Endothelial cell of umbilical vein (primary cell): Measurements from ENCODE around the gene ANKIB1. TPM values are rescaled to one million over a fixed set of nuclear protein-coding genes. Genes with fewer than 3 reads are reported as not detected.

Source experiments
- BruUV-seq: library from RNA; stranded (reverse); fragments of 400-500 nt; replicated peaks from 2 replicates; lab custom pipeline; 2021; lab: Mats Ljungman, UMichigan
- CTCF ChIA-PET: fragments of 300-600, 350-600 bp; sonication (Branson Sonifier 250); formaldehyde crosslinking; loops from one replicate; lab custom pipeline; 2021; ENCODE audit warnings: antibody characterized with exemption, inconsistent platforms; lab: Charles Lee
- POLR2A ChIA-PET: fragments of 300-600, 350-600 bp; sonication (Branson Sonifier 250); formaldehyde crosslinking; loops from one replicate; lab custom pipeline; 2021; ENCODE audit warnings: antibody characterized with exemption, inconsistent platforms; lab: Charles Lee
- DNase-seq: peaks from one replicate; pipeline ENCODE4 v3.0.0-alpha.2; 2011; ENCODE audit warnings: low read depth, low spot score
- FAIRE-seq: peaks from 2 replicates; lab custom pipeline; 2011; peaks lifted over from hg19 to GRCh38; lab: Jason Lieb, UNC
- H2AFZ ChIP-seq: 2 replicates; pipeline ENCODE4 v1.6.0; 2012; ENCODE audit warnings: low read depth, low read length, control low read depth, inconsistent platforms
- H3K27ac ChIP-seq: 2 replicates; pipeline ENCODE4 v1.5.1; 2011; ENCODE audit warnings: low read depth, mild to moderate bottlenecking, control low read depth, low read length, moderate library complexity; ENCODE audit not compliant: insufficient read depth
- H3K27me3 ChIP-seq, 2 experiments: 2 replicates each; pipeline versions ENCODE4 v1.6.0 to v1.6.1; 2011; ENCODE audit warnings: low read length in 2 of 2, mixed read lengths in 1 of 2; ENCODE audit not compliant: control insufficient read depth in 2 of 2, insufficient read depth in 2 of 2
- H3K36me3 ChIP-seq, 2 experiments: 2 replicates in 1 of 2; 3 replicates in 1 of 2; pipeline ENCODE4 v1.5.1; 2011; ENCODE audit warnings: low read length in 2 of 2, mild to moderate bottlenecking in 1 of 2, moderate library complexity in 1 of 2; ENCODE audit not compliant: control insufficient read depth in 2 of 2, insufficient read depth in 2 of 2; ENCODE audit errors: extremely low read depth in 1 of 2
- H3K4me1 ChIP-seq: 3 replicates; pipeline ENCODE4 v1.5.1; 2011; ENCODE audit warnings: mild to moderate bottlenecking, low read length; ENCODE audit not compliant: control insufficient read depth, insufficient read depth; ENCODE audit errors: extremely low read depth
- H3K4me2 ChIP-seq: 2 replicates; pipeline ENCODE4 v1.6.1; 2011; ENCODE audit warnings: low read length, control low read depth, mixed read lengths; ENCODE audit not compliant: insufficient read depth
- H3K4me3 ChIP-seq, 3 experiments: fragments of 200-600 bp in 1 of 3; sonication (generic), shearing (Covaris generic) in 1 of 3; replicated peaks in 1 of 3; 2 replicates each; pipeline ENCODE4 v1.5.1; 2011 to 2016; ENCODE audit warnings: control low read depth in 3 of 3, low read length in 3 of 3, mild to moderate bottlenecking in 2 of 3, inconsistent platforms in 1 of 3, low read depth in 1 of 3, moderate library complexity in 1 of 3; ENCODE audit not compliant: insufficient read depth in 1 of 3
- H3K79me2 ChIP-seq: 2 replicates; pipeline ENCODE4 v1.6.0; 2012; ENCODE audit warnings: low read length, inconsistent platforms; ENCODE audit not compliant: control insufficient read depth, insufficient read depth
- H3K9ac ChIP-seq: replicated peaks from 2 replicates; pipeline ENCODE3; 2011; ENCODE audit warnings: low read length, control low read depth; ENCODE audit not compliant: insufficient read depth; ENCODE audit errors: extremely low read depth
- H3K9me1 ChIP-seq: replicated peaks from 3 replicates; pipeline ENCODE4 v1.6.0; 2011; ENCODE audit warnings: mild to moderate bottlenecking, low read length; ENCODE audit not compliant: control insufficient read depth, insufficient read depth; ENCODE audit errors: extremely low read depth
- H3K9me3 ChIP-seq: replicated peaks from 2 replicates; pipeline ENCODE4 v1.5.1; 2012; ENCODE audit warnings: low read length, inconsistent platforms; ENCODE audit not compliant: control insufficient read depth, insufficient read depth
- H4K20me1 ChIP-seq: replicated peaks from 2 replicates; pipeline ENCODE3; 2011; ENCODE audit warnings: mild to moderate bottlenecking, low read length; ENCODE audit not compliant: control insufficient read depth, insufficient read depth; ENCODE audit errors: extremely low read depth
- CTCF ChIP-seq, 2 donors: IDR thresholded peaks; 1 replicate in 1 of 2; 2 replicates in 1 of 2; pipeline ENCODE4 v1.5.1; 2011; ENCODE audit warnings: low read length in 2 of 2, mild to moderate bottlenecking in 2 of 2, moderate library complexity in 2 of 2, control low read depth in 1 of 2, inconsistent platforms in 1 of 2, low read depth in 1 of 2; ENCODE audit not compliant: insufficient read depth in 1 of 2; ENCODE audit errors: extremely low read depth in 1 of 2
- EZH2 ChIP-seq: IDR thresholded peaks from 2 replicates; pipeline ENCODE4 v1.6.1; 2012; ENCODE audit warnings: borderline replicate concordance, low read depth, mild to moderate bottlenecking, moderate library complexity, low read length, inconsistent platforms; ENCODE audit not compliant: severe bottlenecking
- FOS ChIP-seq: IDR thresholded peaks from 2 replicates; pipeline ENCODE4 v1.6.1; 2011; ENCODE audit warnings: mild to moderate bottlenecking, low read length, moderate library complexity, borderline replicate concordance; ENCODE audit not compliant: insufficient read depth
- GATA2 ChIP-seq: IDR thresholded peaks from 2 replicates; pipeline ENCODE4 v1.7.0; 2011; ENCODE audit warnings: low read depth, mild to moderate bottlenecking, moderate library complexity, mixed read lengths, low read length; ENCODE audit not compliant: insufficient read length, insufficient read depth
- JUN ChIP-seq: IDR thresholded peaks from 2 replicates; pipeline ENCODE4 v1.6.1; 2011; ENCODE audit warnings: borderline replicate concordance, low read depth; ENCODE audit not compliant: insufficient read length, insufficient read depth
- MYC ChIP-seq: IDR thresholded peaks from one replicate; pipeline ENCODE4 v1.6.1; 2011; ENCODE audit warnings: mild to moderate bottlenecking, low read depth, low read length
- POLR2A ChIP-seq: IDR thresholded peaks from 2 replicates; pipeline ENCODE4 v1.6.1; 2012; ENCODE audit warnings: low read depth, mild to moderate bottlenecking, control low read depth, low read length
- POLR2AphosphoS5 ChIP-seq: IDR thresholded peaks from 2 replicates; pipeline ENCODE4 v1.6.1; 2012; ENCODE audit warnings: low read depth, mild to moderate bottlenecking, control low read depth, low read length, moderate library complexity; ENCODE audit not compliant: insufficient read depth
- dilution Hi-C: fragments of 300-500 bp; cut with MboI; formaldehyde crosslinking; loops from one replicate; pipeline ENCODE4 v1.15.0; 2019; ENCODE audit warnings: low sequenced_read_pairs; ENCODE audit not compliant: extremely low pct_ligation_motif_present
- intact Hi-C: fragments of 100-400 bp; cut with micrococcal nuclease; formaldehyde crosslinking; loops from one replicate; pipeline ENCODE4 v1.10.0; 2022
- polyA plus RNA-seq, 4 experiments: library from polyadenylated mRNA; depleted of rRNA in 3 of 4; stranded (reverse) in 3 of 4; unstranded in 1 of 4; fragments of >200 nt; gene quantifications; 2 replicates each; pipeline versions ENCODE4 v1.2.1 to v1.2.3, GENCODE V29; 2011 to 2012; ENCODE audit warnings: missing spikeins in 1 of 4
- total RNA-seq: library from RNA; stranded (reverse); gene quantifications from 2 replicates; pipeline ENCODE4 v1.2.3, GENCODE V29; 2021
- TF ChIP-seq, protein P1 (sequence below): IDR thresholded peaks from 2 replicates; pipeline ENCODE4 v1.6.1; 2011; ENCODE audit not compliant: insufficient read depth, insufficient read length

ANKIB1 gene
- total and polyA plus RNA-seq, 2 donors (not counting 3 experiments of a cell fraction or from before 2014, with no cell fraction given), result 16.9 to 56.5 TPM

GRCh38 chr7:92333866-92334265 is 88.1 kb downstream of the ANKIB1 start:
- no peaks in the 10 kb centered on the region for H3K36me3 ChIP-seq
- TF ChIP-seq POLR2A, result no peak
- TF ChIP-seq, protein P1, sequence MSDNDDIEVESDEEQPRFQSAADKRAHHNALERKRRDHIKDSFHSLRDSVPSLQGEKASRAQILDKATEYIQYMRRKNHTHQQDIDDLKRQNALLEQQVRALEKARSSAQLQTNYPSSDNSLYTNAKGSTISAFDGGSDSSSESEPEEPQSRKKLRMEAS, result no peak
- TF ChIP-seq EZH2, result no peak
- no peak for TF ChIP-seq GATA2
- no peak for TF ChIP-seq POLR2AphosphoS5
- no peak for TF ChIP-seq CTCF (IDR thresholded peaks at IDR 0.05; ENCODE audit: extremely low read depth in 1 of 2, insufficient read depth in 1 of 2, low read depth in 1 of 2, low read length in 2 of 2)
- no peak for TF ChIP-seq JUN
- TF ChIP-seq FOS, result no peak
- no peak for TF ChIP-seq MYC
- ChIA-PET CTCF (no interaction called here), POLR2A (no interaction called here)
- no peak overlapping the region for H3K4me3 ChIP-seq
- DNase-seq (no peak), FAIRE-seq (no peak)
- no peak overlapping the region for H3K9ac ChIP-seq
- no peak overlapping the region for H3K27ac ChIP-seq
- dilution Hi-C loops (no loop called here), intact Hi-C loops (no loop called here)
- peaks cover 2% of the 10 kb centered on the region for H3K9me1 ChIP-seq
- H3K9me3 ChIP-seq, result no peaks in the 10 kb centered on the region
- no peaks in the 10 kb centered on the region for H4K20me1 ChIP-seq
- H3K4me2 ChIP-seq, result no peak overlapping the region
- H3K79me2 ChIP-seq, result no peaks in the 10 kb centered on the region
- no peaks in the 10 kb centered on the region for H3K27me3 ChIP-seq
- no TSS peak for BruUV-seq
- H3K4me1 ChIP-seq, result no peaks in the 10 kb centered on the region
- H2AFZ ChIP-seq, result no peak overlapping the region
